DLD1 (cell line): ENCODE results near the gene AJAP1.
"Not testable (repeated sequence)": the region's sequence is repeated elsewhere in the genome, so short reads cannot be mapped to it uniquely, and the experiment has no call there.

Experiments
- in situ Hi-C: cut with HindIII; loops from 2 replicates; pipeline ENCODE4 v1.10.0; 2017; ENCODE audit warnings: low sequenced_read_pairs

The AJAP1 gene

DNA sequence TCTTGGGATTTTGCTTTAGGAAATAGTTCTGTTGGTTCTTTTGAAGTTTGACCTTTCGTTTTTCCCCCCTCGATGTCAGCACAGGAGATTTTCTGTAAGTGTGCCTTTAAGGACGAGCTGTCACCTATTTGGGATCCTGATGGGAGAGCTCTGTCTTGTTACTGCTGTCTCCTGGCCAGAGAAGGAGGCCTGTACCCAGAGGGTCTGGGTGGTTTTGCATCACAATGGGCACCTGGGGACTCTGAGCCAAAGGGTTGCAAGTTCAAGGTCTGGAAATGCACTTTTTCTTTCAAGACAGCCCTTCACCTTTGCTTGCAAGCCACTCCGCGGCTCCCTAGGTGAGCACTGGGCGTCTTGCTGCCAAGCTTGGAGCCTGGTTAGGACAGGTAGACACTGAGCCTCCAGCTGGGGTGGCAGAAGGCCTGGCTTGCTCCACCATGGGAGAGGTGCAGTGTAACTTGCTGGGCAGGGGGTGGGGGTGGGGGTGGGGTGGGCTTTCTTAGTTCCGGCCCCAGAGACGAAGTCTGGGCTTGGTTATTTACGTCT lies 2.9 kb downstream of the AJAP1 start:
- in situ Hi-C loops = no loop called here

DNA sequence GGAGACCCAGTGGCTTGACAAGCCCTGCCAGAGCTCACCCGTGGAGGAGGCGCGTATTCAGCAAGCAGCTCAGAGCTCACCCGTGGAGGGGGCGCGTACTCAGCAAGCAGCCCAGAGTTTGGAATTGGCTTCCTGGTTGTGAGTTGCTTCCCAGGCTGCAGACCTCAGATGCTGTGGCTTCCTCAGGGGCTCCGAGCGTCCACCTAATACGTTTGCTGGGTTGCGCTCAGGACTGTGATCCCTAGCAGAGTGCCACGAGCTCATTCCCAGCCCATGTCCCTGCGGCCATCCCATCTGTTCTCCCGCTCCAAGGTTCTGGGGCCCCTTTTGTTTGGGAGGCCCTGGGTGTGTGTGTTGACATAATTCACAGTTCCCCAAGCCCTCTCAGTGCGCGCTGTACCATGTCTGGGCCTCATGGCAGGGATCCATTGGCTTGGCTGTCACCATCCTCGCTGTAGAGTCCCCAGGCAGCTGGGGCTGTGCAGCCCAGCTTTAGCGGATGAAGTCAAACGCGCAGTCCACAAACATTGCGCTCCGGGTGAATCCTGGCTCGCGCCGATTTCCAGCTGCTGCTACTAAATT lies 3.6 kb downstream of the AJAP1 start:
- in situ Hi-C loops = no loop called here

GRCh38 chr1:4658643-4659628 lies 4.5 kb downstream of the AJAP1 start:
- in situ Hi-C loops = no loop called here

DNA sequence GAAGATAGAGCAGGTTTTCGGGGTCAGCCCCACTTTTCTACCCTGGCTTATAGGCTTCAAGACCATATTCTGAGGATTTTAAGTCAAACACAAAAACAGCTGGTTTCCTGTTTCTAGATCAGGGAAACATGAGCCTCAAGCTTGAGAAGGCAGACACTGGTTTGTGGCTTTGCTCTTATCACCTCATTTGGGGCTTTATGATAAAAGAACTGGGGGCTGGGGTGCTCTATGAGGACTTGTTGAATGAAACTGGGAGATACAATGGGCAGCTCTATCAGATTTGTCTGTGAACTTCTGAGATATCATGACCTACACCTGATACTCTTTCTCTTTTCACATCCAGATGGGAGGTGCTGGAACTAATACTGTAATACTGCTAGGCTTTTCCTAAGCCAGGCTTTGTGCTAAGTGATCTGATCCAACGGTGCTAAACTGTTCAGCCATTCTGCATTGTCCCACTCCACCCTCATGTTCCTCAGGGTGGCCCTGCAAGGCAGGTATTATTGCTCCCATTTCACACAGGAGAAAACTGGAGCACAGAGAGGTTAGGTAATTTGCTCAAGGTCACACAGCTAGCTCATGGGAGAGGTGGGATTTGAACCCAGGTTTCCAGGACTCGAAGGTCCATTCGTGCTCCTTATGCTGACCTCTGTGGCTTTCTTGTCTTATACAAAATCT lies 6.6 kb downstream of the AJAP1 start:
- in situ Hi-C loops = no loop called here

DNA sequence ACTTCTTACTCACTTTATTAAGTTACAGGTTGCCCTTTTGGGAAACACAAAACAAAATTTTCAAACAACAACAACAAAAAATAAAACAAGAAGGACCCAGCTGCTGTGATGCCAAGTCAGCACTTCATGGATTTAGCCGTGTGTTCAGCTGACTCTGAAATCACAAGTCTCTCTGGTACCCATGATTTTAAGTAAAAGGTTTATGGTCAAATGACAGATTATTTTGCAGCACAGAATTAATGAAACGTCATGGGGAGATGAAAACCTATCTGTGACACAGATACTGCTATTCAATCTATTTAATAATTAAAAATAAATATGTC lies 7.1 kb downstream of the AJAP1 start:
- in situ Hi-C loops = no loop called here

DNA sequence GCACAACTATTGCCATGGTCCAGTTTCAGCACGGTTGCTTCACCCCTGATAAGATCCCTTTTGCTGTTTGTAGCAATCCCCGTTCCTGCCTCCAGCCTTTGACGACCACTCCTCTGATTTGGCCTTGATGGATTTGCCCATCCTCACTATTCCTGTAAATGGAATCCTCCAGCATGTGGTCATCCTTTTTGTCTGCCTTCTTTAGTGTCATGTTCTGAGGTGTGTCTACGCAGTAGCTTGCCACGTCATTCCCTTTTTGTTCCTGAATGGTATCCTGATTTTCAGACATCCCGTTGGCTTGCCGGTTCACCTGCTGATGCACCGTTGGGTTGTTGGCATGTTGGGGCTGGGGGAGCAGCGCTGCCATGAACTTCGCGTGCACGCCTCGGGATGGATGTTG lies 7.8 kb downstream of the AJAP1 start:
- in situ Hi-C loops = no loop called here

- in situ Hi-C loops = no loop called here
These were observed 8.3 kb downstream of the AJAP1 start for GRCh38 chr1:4662723-4663122.

GRCh38 chr1:4664095-4664494 lies 9.7 kb downstream of the AJAP1 start:
- in situ Hi-C loops = no loop called here

DNA sequence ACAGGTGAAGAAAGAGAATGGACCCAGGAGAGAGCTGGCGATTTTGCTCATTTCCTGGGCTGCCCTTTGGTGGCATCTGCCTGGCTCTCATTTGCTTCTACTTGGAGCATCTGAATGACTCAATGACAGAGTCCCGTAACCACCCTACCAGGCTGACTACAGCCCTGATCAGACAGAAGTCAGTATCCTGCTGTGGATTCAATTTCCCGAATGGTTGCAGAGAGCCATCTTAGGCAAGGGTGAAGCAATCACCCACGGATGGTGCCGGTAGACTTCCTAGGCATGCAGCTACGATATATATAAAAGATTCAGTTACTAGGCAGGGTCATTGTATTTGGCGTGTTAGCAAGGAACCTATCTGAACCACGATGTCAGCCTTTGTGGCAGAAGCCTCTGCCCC lies 10.2 kb downstream of the AJAP1 start:
- in situ Hi-C loops = no loop called here

GRCh38 chr1:4665456-4665855 lies 11.0 kb downstream of the AJAP1 start:
- in situ Hi-C loops = no loop called here

GRCh38 chr1:4666683-4667082 lies 12.3 kb downstream of the AJAP1 start:
- in situ Hi-C loops = not testable (repeated sequence)

- in situ Hi-C loops = no loop called here
These were observed 14.6 kb downstream of the AJAP1 start for GRCh38 chr1:4668743-4669700.

DNA sequence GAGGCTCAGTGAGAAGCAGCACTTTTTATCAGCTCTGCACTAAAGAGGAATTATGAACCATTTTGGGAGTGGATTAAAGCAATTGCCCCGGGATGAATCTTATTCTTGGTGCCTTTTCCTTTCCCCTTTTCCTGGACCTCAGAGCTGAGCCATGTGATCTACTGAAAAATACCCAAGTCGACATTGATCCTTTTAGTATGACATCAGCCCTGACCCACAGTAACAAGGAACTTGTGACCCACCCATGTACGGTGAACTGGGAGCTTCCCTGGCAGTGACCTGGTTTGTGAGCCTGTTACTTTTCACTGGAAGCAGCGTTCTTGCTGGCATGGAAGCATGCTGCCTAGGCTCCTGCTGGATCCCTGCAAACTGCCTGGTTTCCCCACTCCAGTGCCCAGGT lies 15.9 kb downstream of the AJAP1 start:
- in situ Hi-C loops = no loop called here

- in situ Hi-C loops = no loop called here
These were observed 17.4 kb downstream of the AJAP1 start for GRCh38 chr1:4671828-4672227.

GRCh38 chr1:4673494-4673893 lies 19.1 kb downstream of the AJAP1 start:
- in situ Hi-C loops = no loop called here

GRCh38 chr1:4674117-4674516 lies 19.7 kb downstream of the AJAP1 start:
- in situ Hi-C loops = no loop called here

DNA sequence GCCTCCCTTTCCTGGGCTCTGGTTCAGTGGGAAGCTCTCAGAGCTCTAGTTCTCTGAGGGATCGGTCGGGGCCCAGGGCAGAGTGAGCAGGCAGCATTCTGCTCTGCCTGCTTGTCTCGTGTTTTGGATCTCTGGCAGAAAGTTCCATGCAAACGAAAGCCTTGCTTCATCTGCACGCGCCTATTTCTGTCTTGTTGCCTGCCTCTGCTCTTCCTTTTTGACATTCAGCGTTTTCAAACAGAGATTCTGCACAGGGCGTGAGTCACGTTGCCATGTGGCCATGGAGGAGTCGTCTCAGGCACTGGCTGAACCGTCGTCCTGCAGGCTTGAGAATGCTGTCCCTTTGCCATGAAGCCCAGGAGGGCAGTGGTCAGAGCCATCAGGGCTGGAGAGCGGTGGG lies 20.3 kb downstream of the AJAP1 start:
- in situ Hi-C loops = no loop called here

DNA sequence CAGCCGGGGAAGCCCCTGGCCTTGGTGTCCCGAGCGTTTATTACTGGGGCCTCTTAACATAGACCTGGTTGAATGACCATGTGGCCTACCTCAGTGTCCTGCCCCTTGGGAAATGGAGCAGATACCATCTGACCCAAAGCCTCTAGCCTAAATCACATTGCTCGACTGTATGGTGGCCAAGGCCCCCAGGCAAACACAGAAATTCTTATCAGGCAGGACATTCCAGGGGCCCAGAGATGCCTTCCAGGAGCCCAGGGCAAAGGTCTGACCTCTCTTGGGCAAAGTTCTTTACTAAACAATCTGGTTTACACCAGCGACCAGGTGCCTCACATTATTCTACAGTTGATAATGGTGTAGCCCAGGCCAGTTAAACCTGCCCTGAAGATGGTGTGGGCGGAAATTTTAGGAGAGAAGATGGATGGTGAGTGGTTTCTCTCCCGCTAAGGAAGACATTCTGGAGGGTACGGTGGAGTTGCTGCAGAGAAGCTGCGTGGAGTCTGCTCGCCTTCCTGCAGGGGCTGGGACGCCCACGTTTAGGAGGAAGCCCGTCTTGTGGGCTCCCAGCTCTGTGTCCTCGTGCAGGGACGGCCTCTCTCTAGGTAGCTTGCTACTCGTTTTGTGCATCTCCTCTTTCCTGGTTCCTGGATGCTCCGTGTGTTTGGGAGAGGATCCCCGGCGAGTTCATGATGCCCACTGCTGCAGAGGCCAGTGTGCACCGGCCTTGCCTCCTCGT lies 21.2 kb downstream of the AJAP1 start:
- in situ Hi-C loops = no loop called here

GRCh38 chr1:4676253-4676652 lies 21.8 kb downstream of the AJAP1 start:
- in situ Hi-C loops = no loop called here

- in situ Hi-C loops = no loop called here
These were observed 23.2 kb downstream of the AJAP1 start for GRCh38 chr1:4677608-4678007.
